CD4-positive, alpha-beta T cell treated with Interleukin-15 for 1 hour (primary cell): Measurements from ENCODE around the gene SOSTDC1.

Source experiments
- DNase-seq: peaks from one replicate; pipeline ENCODE4 v3.0.0-alpha.2; 2020

The SOSTDC1 gene

GRCh38 chr7:16417906-16418305, 47.6 kb downstream of the SOSTDC1 start:
- no peak for DNase-seq

DNA sequence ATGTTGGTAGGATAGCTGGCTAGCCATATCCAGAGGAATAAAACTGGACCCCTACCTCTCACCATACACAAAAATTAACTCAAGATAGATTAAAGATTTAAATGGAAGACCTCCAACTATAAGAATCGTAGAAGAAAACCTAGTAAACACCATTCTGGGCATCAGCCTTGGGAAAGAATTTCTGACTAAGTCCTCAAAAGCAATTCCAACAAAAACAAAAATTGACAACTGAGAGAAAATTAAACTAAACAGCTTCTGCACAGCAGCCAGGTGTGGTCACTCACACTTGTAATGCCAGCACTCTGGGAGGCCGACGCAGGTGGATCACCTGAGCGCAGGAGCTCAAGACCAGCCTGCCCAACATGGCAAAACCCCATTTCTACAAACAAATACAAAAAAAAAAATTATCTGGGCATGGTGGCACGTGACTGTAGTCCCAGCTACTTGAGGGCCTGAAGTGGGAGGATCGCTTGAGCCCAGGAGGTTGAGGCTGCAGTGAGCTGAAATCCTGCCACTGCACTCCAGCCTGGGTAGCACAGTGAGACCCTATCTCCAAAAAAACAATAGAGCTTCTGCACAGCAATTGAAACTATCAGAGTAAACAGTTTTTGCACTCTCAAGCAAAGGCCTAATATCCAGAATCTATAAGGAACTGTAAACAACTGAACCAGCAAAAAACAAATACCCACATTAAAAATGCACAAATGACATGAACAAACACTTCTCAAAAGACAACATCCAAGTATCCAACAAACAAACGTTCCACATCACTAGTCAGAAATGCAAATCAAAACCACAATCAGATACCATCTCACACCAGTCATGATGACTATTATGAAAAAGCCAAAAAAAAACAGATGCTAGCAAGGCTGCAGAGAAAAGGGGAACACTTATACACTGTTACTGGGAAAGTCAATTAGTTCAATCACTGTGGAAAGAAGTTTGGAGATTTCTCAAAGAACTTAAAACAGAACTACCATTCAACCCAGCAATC, 49.0 kb downstream of the SOSTDC1 start:
- DNase-seq: no peak

DNA sequence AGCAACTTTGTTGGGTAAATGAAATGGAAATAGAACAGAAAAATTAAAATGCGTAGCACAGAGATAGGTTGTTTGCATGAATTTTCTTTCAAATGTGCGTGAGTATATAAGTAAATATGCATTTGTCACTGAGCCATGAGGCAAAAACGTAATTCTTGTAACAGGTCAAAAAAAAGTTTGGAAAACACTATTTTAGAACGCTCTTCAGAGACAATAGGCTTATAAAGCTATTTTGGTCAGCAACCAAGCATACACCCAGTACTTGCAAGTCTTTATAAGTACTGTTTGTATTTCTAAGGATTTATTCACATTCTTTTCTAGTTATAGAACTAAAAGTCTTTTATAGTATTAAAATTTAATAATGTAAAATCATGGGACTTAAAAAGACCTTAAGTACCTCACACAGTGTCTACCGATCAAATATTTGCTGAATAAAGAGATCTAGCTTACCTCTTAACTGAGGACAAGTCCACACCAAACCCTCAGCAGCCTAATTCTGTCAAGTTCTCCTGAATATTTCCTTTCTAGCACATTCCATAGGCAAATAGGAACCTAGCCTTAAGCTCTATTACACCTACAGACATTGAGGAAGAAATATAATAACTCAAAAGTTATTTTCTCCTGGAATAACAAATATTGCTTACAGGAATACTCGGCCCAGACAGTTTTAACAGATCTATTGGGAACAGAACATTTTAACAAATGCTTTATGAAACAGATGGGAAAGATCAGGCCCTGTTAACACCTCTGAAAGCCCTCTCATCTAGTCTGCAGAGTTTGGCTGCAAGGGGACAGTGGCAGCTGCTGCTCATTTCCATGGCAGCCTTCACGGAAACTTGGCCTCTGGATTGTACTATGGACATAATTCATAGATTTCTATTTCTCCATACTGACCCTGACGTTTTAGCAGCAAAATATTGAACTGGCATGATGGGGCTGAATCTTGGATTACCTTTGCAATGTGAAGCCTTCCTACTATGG, 53.0 kb downstream of the SOSTDC1 start:
- DNase-seq: no peak
